Fibroblast of pulmonary artery (primary cell): Measurements from ENCODE around the gene IQGAP2.

Experiments used
- DNase-seq: peaks from one replicate; pipeline ENCODE4 v3.0.0-alpha.2; 2010; ENCODE audit warnings: low read depth
- H3K4me3 ChIP-seq: replicated peaks from 2 replicates; pipeline ENCODE4 v1.5.1; 2011; ENCODE audit warnings: low read depth, mild to moderate bottlenecking, control low read depth, low read length, moderate library complexity
- CTCF ChIP-seq: IDR thresholded peaks from 2 replicates; pipeline ENCODE4 v1.5.1; 2011; ENCODE audit warnings: mild to moderate bottlenecking, control low read depth, low read length, inconsistent platforms; ENCODE audit errors: missing control alignments

Gene IQGAP2

DNA sequence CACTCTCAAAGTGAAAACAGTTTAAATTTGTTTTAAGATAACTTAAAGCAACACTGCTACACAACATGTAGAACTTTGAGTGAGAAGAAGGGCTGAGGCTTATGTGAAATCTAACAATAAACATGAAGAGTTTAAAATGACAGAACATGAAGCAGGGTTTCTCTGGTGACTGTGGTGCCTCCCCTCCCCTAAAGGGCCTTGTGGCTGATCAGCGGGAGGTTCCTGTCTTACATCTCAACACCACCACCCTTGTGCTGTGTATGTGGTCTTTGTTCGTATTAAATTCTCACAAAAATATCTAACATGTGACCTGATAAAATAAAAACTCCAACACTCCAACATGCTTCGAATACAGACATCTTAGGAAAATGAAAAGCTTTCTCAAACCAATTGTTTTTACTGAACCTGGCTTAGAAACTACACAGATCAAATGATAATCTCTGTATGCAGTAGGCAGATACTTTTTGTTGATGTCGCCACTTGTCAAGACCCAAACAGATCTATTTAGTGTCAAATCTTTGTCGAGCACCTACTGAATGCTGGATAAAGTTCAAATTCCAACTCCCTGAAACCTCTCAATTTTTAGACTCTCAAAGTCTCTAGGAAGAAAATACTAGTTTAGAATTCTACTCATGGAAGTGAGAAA lies 9.9 kb upstream of the IQGAP2 start:
- no peak for TF ChIP-seq CTCF
- no peak overlapping the region for H3K4me3 ChIP-seq
- no peak for DNase-seq

GRCh38 chr5:76397200-76397599 lies 5.9 kb upstream of the IQGAP2 start:
- DNase-seq, result no peak
- H3K4me3 ChIP-seq, result no peak overlapping the region
- no peak for TF ChIP-seq CTCF

- DNase-seq, result no peak
- no peak for TF ChIP-seq CTCF
- H3K4me3 ChIP-seq, result no peak overlapping the region
Measured at GRCh38 chr5:76399268-76399667, 3.8 kb upstream of the IQGAP2 start.

- no peak for TF ChIP-seq CTCF
- no peak for DNase-seq
Measured at GRCh38 chr5:76400466-76400865, 2.6 kb upstream of the IQGAP2 start.

GRCh38 chr5:76401801-76402250 lies 1.3 kb upstream of the IQGAP2 start:
- DNase-seq, result no peak

More at GRCh38 chr5:76400466-76400865, 2.6 kb upstream of the IQGAP2 start:
- H3K4me3 ChIP-seq, result no peak overlapping the region

DNA sequence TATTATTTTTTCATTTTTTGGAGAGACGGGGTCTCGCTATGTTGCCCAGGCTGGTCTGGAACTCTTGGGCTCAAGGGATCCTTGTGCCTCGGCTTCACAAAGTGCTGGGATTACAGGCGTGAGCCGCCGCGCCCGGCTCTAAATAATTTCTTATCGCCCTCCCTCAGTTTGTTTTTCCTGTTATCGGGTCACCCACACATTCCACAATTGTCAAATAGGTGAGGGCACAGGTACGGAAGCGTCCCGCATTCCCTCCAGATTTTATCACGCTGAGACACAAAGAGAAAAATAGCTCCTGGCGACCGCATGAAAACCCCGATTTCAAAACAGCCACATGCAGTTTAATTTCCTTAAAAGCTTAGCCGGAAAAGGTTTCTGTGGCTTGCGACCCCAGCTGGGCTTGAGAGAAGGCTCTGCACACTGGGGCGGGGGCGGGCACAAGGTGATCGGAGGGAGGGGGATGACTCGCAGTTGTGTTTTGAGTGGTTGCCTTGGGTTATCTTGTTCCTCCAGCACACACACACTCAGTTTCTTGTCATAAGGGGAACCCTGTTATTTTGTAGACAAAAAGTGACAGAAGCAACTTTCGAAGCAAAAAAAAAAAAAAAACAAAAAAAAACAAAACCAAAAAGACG lies 717 bp upstream of the IQGAP2 start:
- no peak for TF ChIP-seq CTCF
- H3K4me3 ChIP-seq, result peak overlapping the region; percentile 56
- peak; percentile 0 for DNase-seq

More at GRCh38 chr5:76401801-76402250, 1.3 kb upstream of the IQGAP2 start:
- no peak for TF ChIP-seq CTCF
- no peak overlapping the region for H3K4me3 ChIP-seq
